ENCODE data around the gene CACNB4. TPM values are rescaled to one million over a fixed set of nuclear protein-coding genes. Genes with fewer than 3 reads are reported as not detected.
"Not testable (repeated sequence)": the region's sequence is repeated elsewhere in the genome, so short reads cannot be mapped to it uniquely, and the experiment has no call there.

CACNB4 gene
- total RNA-seq, 2 experiments from 2014 or later, result 0.36 to 0.71 TPM

- no peaks in the 10 kb centered on the region for H3K4me1 Mint-ChIP-seq
- H3K27me3 Mint-ChIP-seq, result peaks cover 10% of the 10 kb centered on the region
- no peak for ATAC-seq (ENCODE audit: low read depth)
- POLR2A ChIA-PET, result no interaction called here
- no peaks in the 10 kb centered on the region for H3K36me3 Mint-ChIP-seq
- peaks cover 1% of the 10 kb centered on the region for H3K9me3 Mint-ChIP-seq
- H3K4me3 Mint-ChIP-seq, result no peak overlapping the region
- no peak for DNase-seq
- no peak overlapping the region for H3K27ac Mint-ChIP-seq
Observed at GRCh38 chr2:151936626-151937025, 162.2 kb downstream of the CACNB4 start.

- Mint-ChIP-seq H3K27me3 (peaks cover 11% of the 10 kb centered on the region), H3K36me3 (no peaks in the 10 kb centered on the region), H3K27ac (no peak overlapping the region), H3K4me1 (no peaks in the 10 kb centered on the region), H3K4me3 (no peak overlapping the region), H3K9me3 (no peaks in the 10 kb centered on the region)
- no peak for ATAC-seq (ENCODE audit: low read depth)
- POLR2A ChIA-PET, result no interaction called here
- no peak for DNase-seq
Observed at GRCh38 chr2:151933266-151933804, 165.5 kb downstream of the CACNB4 start.

DNA sequence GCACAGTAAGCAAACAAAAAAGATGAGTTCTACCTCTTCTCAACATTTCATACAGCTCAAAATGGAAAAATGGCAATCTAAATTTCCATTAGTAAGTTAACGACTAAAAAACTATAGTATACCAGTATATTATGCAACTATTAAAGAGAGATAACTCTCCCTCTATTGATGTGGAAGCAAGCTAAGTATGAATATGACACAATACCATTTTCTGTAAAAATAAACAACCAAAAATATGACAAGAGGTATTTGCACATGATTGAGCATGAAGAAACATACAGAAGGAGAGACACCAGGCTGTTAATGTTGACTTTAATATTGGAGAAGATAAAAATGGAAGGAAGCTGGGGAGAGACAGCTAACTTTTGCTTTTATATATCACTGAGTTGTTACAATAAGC lies 167.1 kb downstream of the CACNB4 start:
- no peaks in the 10 kb centered on the region for H3K4me1 Mint-ChIP-seq
- H3K4me3 Mint-ChIP-seq, result no peak overlapping the region
- H3K27me3 Mint-ChIP-seq, result peaks cover 17% of the 10 kb centered on the region
- ATAC-seq (ENCODE audit: low read depth) (no peak), DNase-seq (no peak)
- no peaks in the 10 kb centered on the region for H3K36me3 Mint-ChIP-seq
- POLR2A ChIA-PET, result no interaction called here
- H3K9me3 Mint-ChIP-seq, result no peaks in the 10 kb centered on the region
- H3K27ac Mint-ChIP-seq, result no peak overlapping the region

DNA sequence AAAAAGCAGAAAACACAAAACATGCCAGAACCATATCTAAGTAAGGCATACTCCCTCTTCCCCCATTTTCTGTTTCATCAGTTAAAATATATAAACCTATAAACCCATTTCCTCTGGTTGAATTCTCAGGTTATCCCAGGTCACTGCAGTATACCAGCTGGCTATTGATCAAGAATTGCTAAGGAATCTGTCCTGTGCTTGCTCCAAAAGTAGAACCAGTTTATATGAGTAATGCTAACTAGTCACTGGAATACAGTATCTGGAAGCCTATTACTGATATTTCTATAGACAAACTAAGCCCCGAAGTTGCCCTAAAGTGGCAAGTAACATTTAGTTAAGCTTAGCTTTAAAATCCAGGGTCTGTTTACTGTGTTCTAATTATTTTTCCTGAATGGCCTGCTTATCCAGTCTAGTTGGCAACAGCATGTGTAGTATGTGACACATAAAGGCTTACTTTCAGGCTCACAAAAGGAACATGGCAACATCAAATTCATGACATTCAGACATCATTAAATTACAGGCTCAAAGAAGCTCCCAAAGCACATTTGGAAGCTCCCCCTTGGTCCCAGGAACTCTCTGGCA lies 167.7 kb downstream of the CACNB4 start:
- Mint-ChIP-seq H3K27me3 (peaks cover 18% of the 10 kb centered on the region), H3K9me3 (no peaks in the 10 kb centered on the region), H3K4me3 (no peak overlapping the region), H3K4me1 (no peaks in the 10 kb centered on the region), H3K36me3 (no peaks in the 10 kb centered on the region), H3K27ac (no peak overlapping the region)
- ATAC-seq (ENCODE audit: low read depth), result no peak
- POLR2A ChIA-PET, result no interaction called here
- no peak for DNase-seq

DNA sequence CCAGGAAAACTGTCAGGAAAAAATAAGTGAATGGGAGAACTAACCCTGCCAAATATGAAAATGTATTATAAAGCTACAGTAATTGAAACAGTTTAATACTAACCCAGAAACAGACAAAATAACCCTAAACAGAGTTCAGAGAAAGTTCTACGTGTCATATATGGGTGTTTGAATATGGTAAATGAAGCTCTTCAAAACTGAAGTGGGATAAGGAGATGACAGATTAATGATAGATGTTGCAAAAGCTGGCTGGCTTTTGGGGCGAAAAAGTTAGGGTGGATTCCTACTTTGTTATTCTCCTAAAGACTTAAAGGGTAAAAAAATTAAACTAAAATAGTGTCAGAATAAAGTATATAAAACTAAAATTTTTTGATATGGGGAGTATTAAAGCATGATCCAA lies 168.8 kb downstream of the CACNB4 start:
- DNase-seq, result no peak
- ATAC-seq (ENCODE audit: low read depth), result no peak
- Mint-ChIP-seq H3K4me1 (no peaks in the 10 kb centered on the region), H3K27ac (no peak overlapping the region), H3K4me3 (no peak overlapping the region), H3K9me3 (no peaks in the 10 kb centered on the region), H3K36me3 (no peaks in the 10 kb centered on the region), H3K27me3 (peaks cover 20% of the 10 kb centered on the region)
- POLR2A ChIA-PET, result no interaction called here

- Mint-ChIP-seq H3K9me3 (no peaks in the 10 kb centered on the region), H3K27me3 (peaks cover 20% of the 10 kb centered on the region), H3K27ac (no peak overlapping the region), H3K36me3 (no peaks in the 10 kb centered on the region), H3K4me3 (no peak overlapping the region), H3K4me1 (no peaks in the 10 kb centered on the region)
- ATAC-seq (ENCODE audit: low read depth) (no peak), DNase-seq (no peak)
- POLR2A ChIA-PET, result no interaction called here
Observed at GRCh38 chr2:151928380-151928779, 170.5 kb downstream of the CACNB4 start.

DNA sequence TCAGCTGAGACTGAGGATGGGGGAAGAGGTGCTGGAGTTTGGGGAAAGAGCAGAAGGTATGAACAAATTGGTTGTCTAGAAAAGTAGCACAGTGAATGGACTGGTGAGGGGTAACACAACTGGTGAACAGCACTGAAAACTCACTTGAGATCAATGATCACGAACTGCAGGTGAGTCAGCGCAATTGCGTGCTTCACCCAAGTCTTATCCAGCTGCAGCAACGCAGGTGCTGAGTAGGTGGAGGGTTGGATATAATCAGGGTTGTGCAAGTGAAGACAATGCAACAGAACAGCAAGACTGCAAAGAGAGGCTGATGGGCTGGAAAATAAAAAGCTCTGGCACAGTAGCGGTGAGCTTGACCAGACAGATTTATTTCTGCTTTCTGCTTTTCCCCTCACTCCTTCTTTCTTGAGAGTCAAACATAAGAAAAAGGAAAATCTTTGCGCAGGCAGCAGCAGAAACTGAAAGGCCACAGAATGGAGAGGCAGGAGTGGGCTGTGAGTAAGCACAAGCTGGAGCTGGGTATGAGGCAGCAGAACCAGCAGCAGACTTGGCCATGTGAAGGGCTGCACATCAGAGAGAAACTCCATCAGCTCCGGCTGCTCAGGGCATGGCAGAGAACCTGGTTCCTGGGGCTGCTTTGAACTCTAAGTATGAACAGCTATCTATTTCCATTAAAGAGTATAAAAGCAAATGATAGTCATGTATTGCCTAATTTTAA lies 171.2 kb downstream of the CACNB4 start:
- Mint-ChIP-seq H3K4me3 (no peak overlapping the region), H3K9me3 (no peaks in the 10 kb centered on the region), H3K4me1 (no peaks in the 10 kb centered on the region), H3K36me3 (no peaks in the 10 kb centered on the region), H3K27me3 (peaks cover 20% of the 10 kb centered on the region), H3K27ac (no peak overlapping the region)
- POLR2A ChIA-PET, result no interaction called here
- ATAC-seq (ENCODE audit: low read depth) (no peak), DNase-seq (no peak)

GRCh38 chr2:151922845-151923666 lies 175.8 kb downstream of the CACNB4 start:
- H3K4me3 Mint-ChIP-seq, result no peak overlapping the region
- H3K27me3 Mint-ChIP-seq, result peaks cover 9% of the 10 kb centered on the region
- no peak for ATAC-seq (ENCODE audit: low read depth)
- no peaks in the 10 kb centered on the region for H3K4me1 Mint-ChIP-seq
- no peaks in the 10 kb centered on the region for H3K36me3 Mint-ChIP-seq
- no peak overlapping the region for H3K27ac Mint-ChIP-seq
- no peak for DNase-seq
- no peaks in the 10 kb centered on the region for H3K9me3 Mint-ChIP-seq
- POLR2A ChIA-PET, result no interaction called here

DNA sequence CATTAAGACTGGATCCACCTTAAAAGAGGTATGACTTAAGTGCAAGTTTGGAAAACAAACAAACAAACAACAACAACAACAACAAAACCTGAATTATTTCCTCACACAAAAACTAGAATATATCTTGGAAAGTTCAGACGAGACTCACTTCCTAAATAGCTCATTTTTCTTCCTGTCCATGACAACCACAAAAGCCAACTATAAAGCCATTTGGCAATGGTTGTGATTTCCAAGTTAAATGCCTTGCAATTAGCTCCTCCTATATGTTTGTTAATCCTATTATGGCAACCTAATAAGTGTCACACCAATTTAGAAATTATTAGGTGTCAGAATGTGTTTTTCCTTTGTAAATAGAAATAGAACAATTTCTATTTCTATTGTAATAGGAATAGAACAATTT lies 179.1 kb downstream of the CACNB4 start:
- POLR2A ChIA-PET, result no interaction called here
- Mint-ChIP-seq H3K4me1 (no peaks in the 10 kb centered on the region), H3K27ac (no peak overlapping the region), H3K36me3 (no peaks in the 10 kb centered on the region), H3K4me3 (no peak overlapping the region), H3K9me3 (no peaks in the 10 kb centered on the region), H3K27me3 (no peaks in the 10 kb centered on the region)
- ATAC-seq (ENCODE audit: low read depth) (no peak), DNase-seq (no peak)

- peaks cover 2% of the 10 kb centered on the region for H3K9me3 Mint-ChIP-seq
- H3K36me3 Mint-ChIP-seq, result no peaks in the 10 kb centered on the region
- ATAC-seq (ENCODE audit: low read depth), result no peak
- no peak overlapping the region for H3K4me3 Mint-ChIP-seq
- POLR2A ChIA-PET, result no interaction called here
- no peaks in the 10 kb centered on the region for H3K27me3 Mint-ChIP-seq
- H3K27ac Mint-ChIP-seq, result no peak overlapping the region
- DNase-seq, result no peak
- no peaks in the 10 kb centered on the region for H3K4me1 Mint-ChIP-seq
Observed at GRCh38 chr2:151918308-151918707, 180.5 kb downstream of the CACNB4 start.

GRCh38 chr2:151916632-151917031 lies 182.2 kb downstream of the CACNB4 start:
- POLR2A ChIA-PET, result no interaction called here
- no peak for DNase-seq
- no peak overlapping the region for H3K4me3 Mint-ChIP-seq
- H3K4me1 Mint-ChIP-seq, result no peaks in the 10 kb centered on the region
- H3K27ac Mint-ChIP-seq, result no peak overlapping the region
- peaks cover 2% of the 10 kb centered on the region for H3K9me3 Mint-ChIP-seq
- H3K27me3 Mint-ChIP-seq, result peaks cover 11% of the 10 kb centered on the region
- no peaks in the 10 kb centered on the region for H3K36me3 Mint-ChIP-seq
- ATAC-seq (ENCODE audit: low read depth), result no peak

DNA sequence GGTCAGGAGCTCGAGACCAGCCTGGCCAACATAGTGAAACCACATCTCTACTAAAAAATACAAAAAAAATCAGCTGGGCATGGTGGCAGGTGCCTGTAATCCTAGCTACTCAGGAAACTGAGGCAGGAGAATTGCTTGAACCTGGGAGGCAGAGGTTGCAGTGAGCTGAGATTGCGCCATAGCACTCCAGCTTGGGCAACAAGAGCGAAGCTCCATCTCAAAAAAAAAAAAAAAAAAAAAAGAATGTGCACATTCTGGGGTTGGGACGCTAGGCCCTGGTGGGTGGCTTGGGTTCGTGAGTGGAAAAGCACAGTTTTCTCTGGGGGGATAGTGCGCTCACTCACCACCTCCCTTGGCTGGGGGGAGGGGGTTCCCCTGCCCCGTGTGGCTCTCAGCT lies 183.2 kb downstream of the CACNB4 start:
- H3K9me3 Mint-ChIP-seq; POLR2A ChIA-PET; H3K36me3 Mint-ChIP-seq; DNase-seq; H3K4me3 Mint-ChIP-seq; H3K27ac Mint-ChIP-seq; H3K4me1 Mint-ChIP-seq; ATAC-seq (ENCODE audit: low read depth): not testable (repeated sequence)
- H3K27me3 Mint-ChIP-seq, result peaks cover 11% of the 10 kb centered on the region

DNA sequence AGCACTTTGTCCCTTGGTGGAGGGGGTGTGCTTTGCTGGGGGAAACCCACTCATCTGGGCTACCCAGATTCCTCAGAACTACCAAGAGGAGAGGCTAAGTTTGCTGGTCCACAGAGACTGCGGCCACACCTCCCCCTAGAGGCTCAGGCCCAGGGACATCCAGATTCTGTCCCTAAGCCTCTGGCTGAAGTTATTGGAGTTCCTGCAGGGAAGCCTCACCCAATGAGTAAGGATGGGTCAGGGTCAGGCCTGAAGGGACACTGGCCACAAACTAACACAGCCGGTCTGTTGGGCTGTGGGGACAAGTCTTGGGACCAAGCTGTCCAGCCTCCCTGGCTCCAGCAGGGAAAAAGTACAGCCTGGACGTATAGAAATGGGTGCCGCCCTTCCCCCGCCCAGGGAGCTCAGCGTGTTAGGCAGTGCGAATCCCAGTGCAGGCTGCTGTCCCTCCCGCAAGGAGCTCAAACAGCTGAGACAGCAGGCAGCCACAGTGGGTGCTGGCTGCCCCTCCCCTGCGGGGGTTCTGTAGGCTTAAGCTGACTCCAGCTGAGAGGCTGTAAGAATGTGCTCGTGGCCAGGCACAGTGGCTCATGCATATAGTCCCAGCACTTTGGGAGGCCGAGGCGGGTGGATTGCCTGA lies 183.7 kb downstream of the CACNB4 start:
- Mint-ChIP-seq H3K36me3 (no peaks in the 10 kb centered on the region), H3K27ac (no peak overlapping the region)
- POLR2A ChIA-PET, result no interaction called here

More for the DNA sequence above, 183.7 kb downstream of the CACNB4 start:
- Mint-ChIP-seq H3K9me3 (peaks cover 2% of the 10 kb centered on the region), H3K4me1 (no peaks in the 10 kb centered on the region), H3K4me3 (no peak overlapping the region), H3K27me3 (peaks cover 11% of the 10 kb centered on the region)
- ATAC-seq (ENCODE audit: low read depth), result no peak
- DNase-seq, result no peak

Measured in activated naive CD8-positive, alpha-beta T cell treated with anti-CD3 and anti-CD28 coated beads, Interleukin-2, amount 10 ng/mL, durations not matched to agents 7 days and 5 days (primary cell).